ENCODE results near the gene ZNF723. TPM values are rescaled to one million over a fixed set of nuclear protein-coding genes. Genes with fewer than 3 reads are reported as not detected.

ZNF723 gene
- total RNA-seq, 1 donor from 2014 or later: not detected

DNA sequence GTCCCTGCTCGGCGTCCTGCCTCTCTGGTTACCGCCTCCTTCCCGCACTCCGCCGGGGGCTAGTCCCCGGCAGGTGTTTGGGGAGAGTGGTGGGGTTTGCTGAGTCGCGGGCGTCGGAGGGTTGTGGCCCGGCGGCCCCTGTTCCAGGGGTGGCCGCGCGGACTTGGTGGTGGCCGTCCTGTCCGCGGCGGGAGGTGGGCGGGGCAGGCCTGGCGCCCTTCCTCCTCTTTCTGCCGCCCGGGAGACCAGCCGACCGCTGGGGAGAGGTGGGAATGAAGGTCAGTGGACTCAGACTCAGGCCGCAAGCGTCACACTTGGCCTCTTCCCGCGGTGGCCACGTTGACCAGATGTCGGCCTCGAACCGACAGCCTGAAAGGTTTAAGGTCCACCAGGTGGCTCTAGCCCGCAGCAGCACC is 61.8 kb downstream of the ZNF723 start:
- H3K27me3 Mint-ChIP-seq: no peaks in the 10 kb centered on the region
- DNase-seq (no peak), ATAC-seq (ENCODE audit: low read depth) (no peak)
- intact Hi-C loops (cut with micrococcal nuclease): no loop called here
- no peak overlapping the region for H3K4me3 Mint-ChIP-seq
- H3K36me3 Mint-ChIP-seq (ENCODE audit: low read depth): no peaks in the 10 kb centered on the region
- TF ChIP-seq, protein P1, sequence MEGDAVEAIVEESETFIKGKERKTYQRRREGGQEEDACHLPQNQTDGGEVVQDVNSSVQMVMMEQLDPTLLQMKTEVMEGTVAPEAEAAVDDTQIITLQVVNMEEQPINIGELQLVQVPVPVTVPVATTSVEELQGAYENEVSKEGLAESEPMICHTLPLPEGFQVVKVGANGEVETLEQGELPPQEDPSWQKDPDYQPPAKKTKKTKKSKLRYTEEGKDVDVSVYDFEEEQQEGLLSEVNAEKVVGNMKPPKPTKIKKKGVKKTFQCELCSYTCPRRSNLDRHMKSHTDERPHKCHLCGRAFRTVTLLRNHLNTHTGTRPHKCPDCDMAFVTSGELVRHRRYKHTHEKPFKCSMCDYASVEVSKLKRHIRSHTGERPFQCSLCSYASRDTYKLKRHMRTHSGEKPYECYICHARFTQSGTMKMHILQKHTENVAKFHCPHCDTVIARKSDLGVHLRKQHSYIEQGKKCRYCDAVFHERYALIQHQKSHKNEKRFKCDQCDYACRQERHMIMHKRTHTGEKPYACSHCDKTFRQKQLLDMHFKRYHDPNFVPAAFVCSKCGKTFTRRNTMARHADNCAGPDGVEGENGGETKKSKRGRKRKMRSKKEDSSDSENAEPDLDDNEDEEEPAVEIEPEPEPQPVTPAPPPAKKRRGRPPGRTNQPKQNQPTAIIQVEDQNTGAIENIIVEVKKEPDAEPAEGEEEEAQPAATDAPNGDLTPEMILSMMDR (IDR thresholded peaks at IDR 0.05): no peak
- peaks cover 16% of the 10 kb centered on the region for H3K9me3 Mint-ChIP-seq
- ChIA-PET POLR2A (no interaction called here), CTCF (no interaction called here)
- H3K27ac Mint-ChIP-seq: no peak overlapping the region
- no peaks in the 10 kb centered on the region for H3K4me1 Mint-ChIP-seq

DNA sequence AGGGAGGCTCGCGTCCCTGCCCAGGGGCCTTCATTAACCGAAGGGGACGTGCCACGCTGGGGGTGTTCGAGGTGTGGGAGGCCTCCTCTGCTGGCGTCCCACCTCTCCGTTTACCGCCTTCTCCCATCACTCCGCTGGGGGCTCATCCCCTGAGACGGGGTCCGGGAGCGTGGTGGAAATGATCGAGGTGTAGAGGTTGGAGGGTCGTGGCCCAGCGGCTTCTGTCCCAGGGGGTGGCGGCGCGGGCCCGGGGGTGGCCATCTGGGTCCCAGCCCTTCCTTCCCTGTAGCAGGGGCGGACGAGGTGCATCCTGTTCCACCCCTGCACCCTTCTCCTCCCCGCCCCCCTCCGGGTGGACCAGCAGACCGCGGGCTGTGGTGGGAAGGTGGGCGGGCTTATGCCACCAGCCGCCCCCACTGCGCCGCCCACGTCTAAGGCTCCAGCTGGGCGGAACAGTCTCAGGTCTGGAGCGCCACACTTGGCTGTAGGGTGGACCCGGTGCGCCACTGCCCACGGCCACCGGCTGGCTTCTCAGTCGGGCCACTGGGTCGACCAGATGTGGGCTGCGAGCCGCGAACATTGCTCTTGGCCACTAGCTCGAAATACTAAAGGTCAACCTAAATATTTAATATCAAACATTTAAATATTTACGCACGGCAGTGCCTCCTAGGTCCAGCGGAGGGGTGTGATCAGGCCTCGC is 69.5 kb downstream of the ZNF723 start:
- ChIA-PET CTCF (no interaction called here), POLR2A (no interaction called here)
- intact Hi-C loops (cut with micrococcal nuclease): no loop called here
- TF ChIP-seq, protein P1 (IDR thresholded peaks at IDR 0.05): no peak
- H3K4me1 Mint-ChIP-seq: no peaks in the 10 kb centered on the region
- H3K9me3 Mint-ChIP-seq: peaks cover 12% of the 10 kb centered on the region
- H3K27me3 Mint-ChIP-seq: no peaks in the 10 kb centered on the region
- DNase-seq (no peak), ATAC-seq (ENCODE audit: low read depth) (no peak)
- no peaks in the 10 kb centered on the region for H3K36me3 Mint-ChIP-seq (ENCODE audit: low read depth)
- no peak overlapping the region for H3K4me3 Mint-ChIP-seq
- no peak overlapping the region for H3K27ac Mint-ChIP-seq

Other genes starting within 250 kb of the ZNF723 start
- gene ZNF492, start 198.0 kb upstream of the ZNF723 start, total RNA-seq: 0.71 and 1.2 TPM in 2 replicates
- gene ZNF99, start 48.1 kb upstream of the ZNF723 start, total RNA-seq: 0.07 and 0.10 TPM in 2 replicates
- gene ZNF728, start 170.9 kb downstream of the ZNF723 start, total RNA-seq: not detected in 2 replicates

Measured in activated B cell treated with CpG ODN at 0.5 μM for 24 hours (primary cell).